Activated CD8-positive, alpha-beta T cell treated with anti-CD3 and anti-CD28 coated beads, Interleukin-2, amount 10 ng/mL, durations not matched to agents 7 days and 5 days (primary cell): ENCODE measurements around the gene MARCHF6. TPM values are rescaled to one million over a fixed set of nuclear protein-coding genes. Genes with fewer than 3 reads are reported as not detected.

Source experiments
- ATAC-seq: fragments of 150-1000 bp; cut with Tn5 transposase; one replicate; pipeline ENCODE4 v1.10.0; 2021; ENCODE audit warnings: moderate library complexity
- CTCF ChIA-PET: fragments of 350-600 bp; sonication (Branson Sonifier 250); formaldehyde crosslinking; loops from one replicate; lab custom pipeline; 2021; ENCODE audit warnings: antibody characterized with exemption; lab: Charles Lee
- POLR2A ChIA-PET: fragments of 350-600 bp; sonication (Branson Sonifier 250); formaldehyde crosslinking; loops from one replicate; lab custom pipeline; 2021; ENCODE audit warnings: antibody characterized with exemption; lab: Charles Lee
- DNase-seq: peaks from one replicate; pipeline ENCODE4 v3.0.0-alpha.2; 2020
- H3K27ac Mint-ChIP-seq: one replicate; pipeline ENCODE4 v1.8.0; 2021; ENCODE audit warnings: mild to moderate bottlenecking, mixed read lengths
- H3K27me3 Mint-ChIP-seq: one replicate; pipeline ENCODE4 v1.8.0; 2021; ENCODE audit warnings: low read depth, mixed read lengths
- H3K36me3 Mint-ChIP-seq: one replicate; pipeline ENCODE4 v1.8.0; 2021; ENCODE audit warnings: low read depth, mixed read lengths
- H3K4me1 Mint-ChIP-seq: one replicate; pipeline ENCODE4 v1.8.0; 2021; ENCODE audit warnings: low read depth, mixed read lengths
- H3K4me3 Mint-ChIP-seq: one replicate; pipeline ENCODE4 v1.8.0; 2021; ENCODE audit warnings: mild to moderate bottlenecking, mixed read lengths
- H3K9me3 Mint-ChIP-seq: one replicate; pipeline ENCODE4 v1.8.0; 2022; ENCODE audit warnings: mixed read lengths; ENCODE audit not compliant: insufficient read depth
- total RNA-seq, 2 experiments: library from RNA; stranded (reverse); gene quantifications; one replicate each; pipeline ENCODE4 v1.2.3, GENCODE V29; 2021

Gene MARCHF6
- total RNA-seq, 2 experiments from 2014 or later, result 72.2 to 80.5 TPM

- Mint-ChIP-seq H3K4me3 (no peak overlapping the region), H3K36me3 (no peaks in the 10 kb centered on the region), H3K27ac (no peak overlapping the region), H3K4me1 (peaks cover 15% of the 10 kb centered on the region), H3K27me3 (peaks cover 50% of the 10 kb centered on the region), H3K9me3 (no peaks in the 10 kb centered on the region)
- CTCF ChIA-PET, result interaction anchor here (1.6 kb wide), 1 partner anchor 26 kb away, joined by 3 read pairs; no protein-coding TSS in a partner anchor
- DNase-seq (no peak), ATAC-seq (no peak)
- POLR2A ChIA-PET, result interaction anchor here (0.8 kb wide), 1 partner anchor 24 kb away, joined by 3 read pairs; the partner anchor contains the start of gene MARCHF6
Observed at GRCh38 chr5:10329820-10330481, 23.5 kb upstream of the MARCHF6 start.

- POLR2A ChIA-PET, result interaction anchor here (0.7 to 0.8 kb wide), 2 partner anchors 23 to 74 kb away, joined by 3 to 4 read pairs; partner anchors contain the start of gene MARCHF6
- H3K4me1 Mint-ChIP-seq, result peaks cover 15% of the 10 kb centered on the region
- H3K36me3 Mint-ChIP-seq, result no peaks in the 10 kb centered on the region
- H3K27ac Mint-ChIP-seq, result no peak overlapping the region
- no peak overlapping the region for H3K4me3 Mint-ChIP-seq
- H3K27me3 Mint-ChIP-seq, result peaks cover 51% of the 10 kb centered on the region
- CTCF ChIA-PET, result interaction anchor here (1.5 kb wide), 1 partner anchor 23 kb away, joined by 4 read pairs; the partner anchor contains the start of gene MARCHF6
- no peaks in the 10 kb centered on the region for H3K9me3 Mint-ChIP-seq
- ATAC-seq, result no peak
- DNase-seq, result no peak
Observed at GRCh38 chr5:10330511-10331230, 22.8 kb upstream of the MARCHF6 start.

- POLR2A ChIA-PET, result interaction anchor here (0.7 kb wide), 1 partner anchor 74 kb away, joined by 4 read pairs; no protein-coding TSS in a partner anchor
- no peak overlapping the region for H3K4me3 Mint-ChIP-seq
- H3K4me1 Mint-ChIP-seq, result peaks cover 15% of the 10 kb centered on the region
- H3K36me3 Mint-ChIP-seq, result no peaks in the 10 kb centered on the region
- DNase-seq (no peak), ATAC-seq (no peak)
- H3K9me3 Mint-ChIP-seq, result no peaks in the 10 kb centered on the region
- peaks cover 51% of the 10 kb centered on the region for H3K27me3 Mint-ChIP-seq
- H3K27ac Mint-ChIP-seq, result no peak overlapping the region
- CTCF ChIA-PET, result interaction anchor here (1.5 kb wide), 1 partner anchor 22 kb away, joined by 4 read pairs; the partner anchor contains the start of gene MARCHF6
Observed at GRCh38 chr5:10331341-10331796, 22.1 kb upstream of the MARCHF6 start.

- peaks cover 51% of the 10 kb centered on the region for H3K27me3 Mint-ChIP-seq
- H3K4me3 Mint-ChIP-seq, result no peak overlapping the region
- DNase-seq, result no peak
- no peaks in the 10 kb centered on the region for H3K9me3 Mint-ChIP-seq
- ChIA-PET CTCF (interaction anchor here (1.1 kb wide), 1 partner anchor 48 kb away, joined by 4 read pairs; no protein-coding TSS in a partner anchor), POLR2A (interaction anchor here (1.0 kb wide), 1 partner anchor 21 kb away, joined by 4 read pairs; no protein-coding TSS in a partner anchor)
- ATAC-seq, result no peak
- peaks cover 15% of the 10 kb centered on the region for H3K4me1 Mint-ChIP-seq
- H3K36me3 Mint-ChIP-seq, result no peaks in the 10 kb centered on the region
- no peak overlapping the region for H3K27ac Mint-ChIP-seq
Observed at GRCh38 chr5:10332301-10332700, 21.2 kb upstream of the MARCHF6 start.

- POLR2A ChIA-PET, result interaction anchor here (1.0 kb wide), 1 partner anchor 19 kb away, joined by 4 read pairs; no protein-coding TSS in a partner anchor
- Mint-ChIP-seq H3K27ac (no peak overlapping the region), H3K9me3 (no peaks in the 10 kb centered on the region), H3K4me1 (peaks cover 12% of the 10 kb centered on the region), H3K36me3 (no peaks in the 10 kb centered on the region), H3K27me3 (peaks cover 53% of the 10 kb centered on the region), H3K4me3 (peak overlapping the region; percentile 75)
- DNase-seq (no peak), ATAC-seq (peak; percentile 59)
- CTCF ChIA-PET, result interaction anchor here (1.1 kb wide), 1 partner anchor 49 kb away, joined by 4 read pairs; no protein-coding TSS in a partner anchor
Observed at GRCh38 chr5:10333154-10334006, 20.1 kb upstream of the MARCHF6 start.

GRCh38 chr5:10334831-10335230, 18.7 kb upstream of the MARCHF6 start:
- Mint-ChIP-seq H3K9me3 (no peaks in the 10 kb centered on the region), H3K4me3 (no peak overlapping the region), H3K4me1 (peaks cover 5% of the 10 kb centered on the region), H3K27me3 (peaks cover 44% of the 10 kb centered on the region), H3K27ac (no peak overlapping the region), H3K36me3 (no peaks in the 10 kb centered on the region)
- ChIA-PET CTCF (no interaction called here), POLR2A (no interaction called here)
- DNase-seq (peak; percentile 12), ATAC-seq (no peak)

GRCh38 chr5:10335711-10336470, 17.6 kb upstream of the MARCHF6 start:
- POLR2A ChIA-PET, result no interaction called here
- Mint-ChIP-seq H3K4me1 (peaks cover 5% of the 10 kb centered on the region), H3K27ac (no peak overlapping the region), H3K9me3 (no peaks in the 10 kb centered on the region), H3K36me3 (no peaks in the 10 kb centered on the region), H3K27me3 (peaks cover 34% of the 10 kb centered on the region), H3K4me3 (no peak overlapping the region)
- CTCF ChIA-PET, result no interaction called here
- no peak for ATAC-seq
- no peak for DNase-seq

- Mint-ChIP-seq H3K9me3 (no peaks in the 10 kb centered on the region), H3K27ac (no peak overlapping the region), H3K36me3 (no peaks in the 10 kb centered on the region), H3K27me3 (peaks cover 22% of the 10 kb centered on the region), H3K4me3 (no peak overlapping the region), H3K4me1 (peaks cover 5% of the 10 kb centered on the region)
- ATAC-seq, result no peak
- CTCF ChIA-PET, result no interaction called here
- peak; percentile 2 for DNase-seq
- POLR2A ChIA-PET, result interaction anchor here (1.8 kb wide), 1 partner anchor 16 kb away, joined by 5 read pairs; the partner anchor contains the start of gene MARCHF6
Observed at GRCh38 chr5:10337107-10337506, 16.4 kb upstream of the MARCHF6 start.

GRCh38 chr5:10337986-10338385, 15.5 kb upstream of the MARCHF6 start:
- CTCF ChIA-PET, result no interaction called here
- ATAC-seq, result no peak

GRCh38 chr5:10338686-10339057, 14.8 kb upstream of the MARCHF6 start:
- ChIA-PET POLR2A (no interaction called here), CTCF (no interaction called here)
- Mint-ChIP-seq H3K4me3 (no peak overlapping the region), H3K27me3 (peaks cover 11% of the 10 kb centered on the region), H3K4me1 (no peaks in the 10 kb centered on the region), H3K27ac (no peak overlapping the region), H3K9me3 (no peaks in the 10 kb centered on the region), H3K36me3 (no peaks in the 10 kb centered on the region)
- DNase-seq, result peak; percentile 9
- no peak for ATAC-seq

More at GRCh38 chr5:10337986-10338385, 15.5 kb upstream of the MARCHF6 start:
- Mint-ChIP-seq H3K4me3 (no peak overlapping the region), H3K36me3 (no peaks in the 10 kb centered on the region), H3K9me3 (no peaks in the 10 kb centered on the region), H3K4me1 (peaks cover 5% of the 10 kb centered on the region), H3K27ac (no peak overlapping the region), H3K27me3 (peaks cover 18% of the 10 kb centered on the region)
- DNase-seq, result peak; percentile 4
- POLR2A ChIA-PET, result interaction anchor here (0.6 to 1.8 kb wide), 2 partner anchors 15 to 43 kb away, joined by 3 to 5 read pairs; partner anchors contain the start of gene MARCHF6
